VCaP (cell line): ENCODE results near the gene IRAG1.

ENCODE experiments used
- H3K27ac ChIP-seq: fragments of 450-650 bp; 2 replicates; pipeline ENCODE4 v1.5.1; 2017
- TF ChIP-seq, protein P1 (sequence below): fragments of 450-650 bp; conservative IDR thresholded peaks from 2 replicates; pipeline ENCODE4 v1.5.1; 2017; ENCODE audit warnings: mild to moderate bottlenecking, moderate library complexity

IRAG1 gene

GRCh38 chr11:10674440-10674855 lies 19.1 kb downstream of the IRAG1 start:
- TF ChIP-seq, protein P1, sequence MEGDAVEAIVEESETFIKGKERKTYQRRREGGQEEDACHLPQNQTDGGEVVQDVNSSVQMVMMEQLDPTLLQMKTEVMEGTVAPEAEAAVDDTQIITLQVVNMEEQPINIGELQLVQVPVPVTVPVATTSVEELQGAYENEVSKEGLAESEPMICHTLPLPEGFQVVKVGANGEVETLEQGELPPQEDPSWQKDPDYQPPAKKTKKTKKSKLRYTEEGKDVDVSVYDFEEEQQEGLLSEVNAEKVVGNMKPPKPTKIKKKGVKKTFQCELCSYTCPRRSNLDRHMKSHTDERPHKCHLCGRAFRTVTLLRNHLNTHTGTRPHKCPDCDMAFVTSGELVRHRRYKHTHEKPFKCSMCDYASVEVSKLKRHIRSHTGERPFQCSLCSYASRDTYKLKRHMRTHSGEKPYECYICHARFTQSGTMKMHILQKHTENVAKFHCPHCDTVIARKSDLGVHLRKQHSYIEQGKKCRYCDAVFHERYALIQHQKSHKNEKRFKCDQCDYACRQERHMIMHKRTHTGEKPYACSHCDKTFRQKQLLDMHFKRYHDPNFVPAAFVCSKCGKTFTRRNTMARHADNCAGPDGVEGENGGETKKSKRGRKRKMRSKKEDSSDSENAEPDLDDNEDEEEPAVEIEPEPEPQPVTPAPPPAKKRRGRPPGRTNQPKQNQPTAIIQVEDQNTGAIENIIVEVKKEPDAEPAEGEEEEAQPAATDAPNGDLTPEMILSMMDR = no peak
- no peak overlapping the region for H3K27ac ChIP-seq

DNA sequence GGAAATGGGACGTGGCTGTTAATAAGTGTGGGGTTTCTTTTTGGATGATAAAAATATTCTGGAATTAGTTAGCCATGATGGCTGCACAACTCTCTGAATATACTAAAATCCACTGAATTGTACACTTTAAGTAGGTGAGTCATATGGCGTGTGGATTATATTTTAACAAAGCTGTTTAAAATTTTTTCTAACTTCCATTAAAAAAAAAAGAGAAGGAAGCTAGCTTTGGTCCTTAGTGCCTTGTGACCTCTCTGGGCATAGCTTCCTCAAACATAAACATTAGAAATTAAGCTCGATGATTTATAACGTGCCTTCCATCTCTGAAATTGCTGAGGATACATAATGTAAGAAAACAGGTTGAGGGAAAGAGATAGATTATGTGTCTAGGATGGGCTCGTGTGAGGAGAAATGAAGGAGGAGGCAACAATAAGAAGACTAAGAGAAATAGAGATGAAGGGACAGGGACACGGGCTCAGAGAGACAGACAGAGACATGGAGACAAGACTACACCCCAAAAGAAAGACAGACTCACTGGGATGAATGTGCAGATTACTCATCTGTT lies 20.0 kb downstream of the IRAG1 start:
- H3K27ac ChIP-seq = no peak overlapping the region
- TF ChIP-seq, protein P1 = no peak

DNA sequence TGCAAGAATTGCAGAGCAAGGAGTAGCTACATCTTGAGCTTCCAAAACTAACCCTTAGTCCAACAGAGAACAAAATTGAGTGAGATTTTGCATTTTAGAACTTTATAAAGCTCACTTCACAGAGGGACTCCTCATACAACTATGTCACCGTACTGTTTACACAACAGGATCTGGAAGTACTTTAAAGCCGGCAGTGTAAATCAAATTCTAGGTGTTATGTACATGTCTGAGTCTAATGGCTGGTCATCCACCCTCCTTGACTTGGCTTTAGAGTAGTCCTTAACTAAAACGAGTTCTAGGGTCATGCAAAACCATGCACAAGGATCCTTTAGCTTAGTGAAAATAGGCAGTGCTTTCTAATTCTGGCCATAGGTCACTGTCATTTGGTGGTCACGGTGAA lies 23.5 kb downstream of the IRAG1 start:
- peak overlapping the region; percentile 47 for H3K27ac ChIP-seq
- TF ChIP-seq, protein P1 = no peak

DNA sequence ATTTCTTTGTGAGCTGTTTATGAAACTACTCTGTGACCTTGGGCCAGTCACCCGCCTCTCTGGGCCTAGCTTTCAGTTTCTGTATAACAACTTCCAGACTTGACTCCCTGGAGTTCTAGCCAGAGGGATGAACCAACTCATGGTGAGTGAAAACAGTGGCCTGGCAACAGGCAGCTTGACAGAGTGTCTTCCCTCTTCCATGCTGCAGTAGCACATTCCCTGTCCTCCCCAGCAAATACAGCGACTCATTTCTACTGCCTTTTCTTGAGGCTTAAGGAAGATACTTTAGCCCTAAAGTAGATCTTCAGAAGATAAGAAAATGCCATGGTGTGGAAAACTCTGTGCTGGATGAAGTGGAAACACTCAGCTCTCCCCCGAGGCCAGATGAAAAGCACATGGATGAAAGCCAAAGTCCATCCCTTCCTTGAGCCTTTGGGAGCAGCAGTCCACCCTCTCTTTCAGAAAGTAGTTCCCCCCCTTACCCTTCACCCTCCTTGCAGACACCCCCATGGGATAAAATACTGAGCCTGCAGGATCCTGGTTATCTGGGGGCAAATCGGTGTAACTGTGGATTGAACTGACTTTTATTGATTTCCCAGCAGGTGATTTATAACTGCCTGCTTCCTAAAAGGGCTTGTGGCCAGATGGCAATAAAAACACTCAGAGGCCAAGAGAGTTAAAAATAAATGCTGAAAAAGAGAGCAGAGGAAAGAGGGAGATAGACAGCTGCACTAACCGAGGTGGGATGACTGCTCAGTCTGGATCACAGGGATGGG lies 24.1 kb downstream of the IRAG1 start:
- peak overlapping the region; percentile 47 for H3K27ac ChIP-seq
- TF ChIP-seq, protein P1 = no peak

DNA sequence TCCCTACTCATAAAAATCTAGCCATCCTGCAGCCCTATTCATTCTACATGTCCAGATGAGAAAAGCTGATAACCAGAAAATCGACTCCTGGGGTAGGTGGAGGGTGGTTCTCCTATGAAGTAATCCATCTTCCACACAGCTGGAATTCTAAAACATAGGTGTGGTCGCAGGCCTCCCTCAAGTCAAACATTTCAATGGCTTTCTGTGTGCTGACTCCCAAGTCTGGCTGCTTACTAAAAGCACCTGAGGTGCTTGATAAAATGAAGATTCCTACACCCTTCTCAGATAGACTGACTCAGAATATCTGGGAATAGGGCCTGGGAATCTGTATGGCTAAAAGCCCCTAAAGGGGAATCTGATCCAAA lies 26.1 kb downstream of the IRAG1 start:
- H3K27ac ChIP-seq = no peak overlapping the region
- TF ChIP-seq, protein P1 = no peak

DNA sequence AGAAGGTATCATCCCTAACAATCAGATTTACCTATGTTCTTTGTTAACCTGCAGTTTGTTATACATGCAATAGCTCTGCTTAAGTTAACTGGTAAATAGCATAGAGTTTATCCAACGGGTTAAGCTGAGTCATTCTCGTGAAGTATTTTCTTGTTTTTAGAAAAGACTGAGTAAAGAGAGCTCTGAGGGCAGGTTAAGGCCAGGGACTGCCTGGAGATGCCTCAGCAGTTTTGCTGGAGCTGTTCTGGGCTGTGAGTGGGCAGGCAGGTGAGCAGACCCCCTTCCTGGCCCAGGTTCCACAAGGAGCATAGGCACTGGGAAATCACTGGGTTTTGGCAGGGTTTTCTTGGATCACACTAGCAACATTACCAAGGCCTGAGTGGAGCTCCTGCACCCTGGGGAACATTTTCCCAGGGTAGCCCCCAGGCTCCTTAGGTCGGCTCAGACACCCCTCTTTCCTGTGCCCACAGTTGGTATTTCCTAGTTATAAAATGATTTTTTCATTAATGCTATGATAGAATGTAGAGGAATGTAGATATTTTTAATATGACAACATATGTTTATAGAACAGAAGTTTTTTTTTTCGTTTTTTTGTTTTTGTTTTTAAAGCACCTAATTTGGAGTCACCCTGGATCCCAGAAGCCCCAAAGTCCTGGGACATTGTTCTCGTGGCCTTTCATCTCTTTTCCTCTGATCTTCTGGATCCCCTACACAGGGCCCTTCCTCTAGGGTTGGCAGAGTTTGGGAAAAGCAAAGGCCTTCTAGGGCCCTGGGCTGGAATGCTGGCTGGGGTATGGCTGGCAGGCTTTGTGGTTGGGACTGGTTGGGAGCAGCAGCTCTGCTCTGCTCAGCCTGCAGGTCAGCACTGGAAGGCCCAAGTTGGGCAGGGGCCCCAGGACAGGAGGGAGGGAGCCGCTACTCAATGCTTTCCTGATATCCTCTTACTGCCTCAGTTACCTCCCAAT lies 26.7 kb downstream of the IRAG1 start:
- TF ChIP-seq, protein P1 = no peak
- no peak overlapping the region for H3K27ac ChIP-seq

- no peak overlapping the region for H3K27ac ChIP-seq
- TF ChIP-seq, protein P1 = no peak
Observed at GRCh38 chr11:10664496-10664895, 29.1 kb downstream of the IRAG1 start.
